Subcutaneous abdominal adipose tissue (tissue), 5 donors: Measurements from ENCODE around the gene CRISPLD2.

Experiments
- H3K27ac ChIP-seq: one replicate; pipeline ENCODE4 v1.7.0; 2013; ENCODE audit warnings: low read depth, mild to moderate bottlenecking, inconsistent platforms, low read length, moderate library complexity
- H3K27me3 ChIP-seq, 5 donors: one replicate each; pipeline ENCODE4 v1.7.0; 2013; ENCODE audit warnings: low read length in 5 of 5, inconsistent platforms in 1 of 5; ENCODE audit not compliant: control insufficient read depth in 5 of 5, insufficient read depth in 4 of 5
- H3K36me3 ChIP-seq, 5 donors: one replicate each; pipeline ENCODE4 v1.7.0; 2013; ENCODE audit warnings: low read length in 5 of 5; ENCODE audit not compliant: control insufficient read depth in 5 of 5, insufficient read depth in 5 of 5
- H3K4me1 ChIP-seq, 5 donors: one replicate each; pipeline ENCODE4 v1.7.0; 2013; ENCODE audit warnings: low read length in 5 of 5, mild to moderate bottlenecking in 3 of 5, moderate library complexity in 1 of 5; ENCODE audit not compliant: control insufficient read depth in 5 of 5, insufficient read depth in 5 of 5
- H3K4me3 ChIP-seq, 5 donors: one replicate each; pipeline ENCODE4 v1.7.0; 2013; ENCODE audit warnings: low read length in 5 of 5, low read depth in 1 of 5
- H3K9ac ChIP-seq, 5 donors: one replicate each; pipeline ENCODE4 v1.7.0; 2013; ENCODE audit warnings: low read length in 5 of 5, mild to moderate bottlenecking in 4 of 5, moderate library complexity in 3 of 5
- H3K9me3 ChIP-seq, 5 donors: one replicate each; pipeline ENCODE4 v1.7.0; 2013; ENCODE audit warnings: low read length in 5 of 5; ENCODE audit not compliant: control insufficient read depth in 5 of 5
- donor health status: healthy.
- donor health status: healthy.
- donor health status: healthy.
- donor health status: healthy.
- donor health status: healthy.

The CRISPLD2 gene

DNA sequence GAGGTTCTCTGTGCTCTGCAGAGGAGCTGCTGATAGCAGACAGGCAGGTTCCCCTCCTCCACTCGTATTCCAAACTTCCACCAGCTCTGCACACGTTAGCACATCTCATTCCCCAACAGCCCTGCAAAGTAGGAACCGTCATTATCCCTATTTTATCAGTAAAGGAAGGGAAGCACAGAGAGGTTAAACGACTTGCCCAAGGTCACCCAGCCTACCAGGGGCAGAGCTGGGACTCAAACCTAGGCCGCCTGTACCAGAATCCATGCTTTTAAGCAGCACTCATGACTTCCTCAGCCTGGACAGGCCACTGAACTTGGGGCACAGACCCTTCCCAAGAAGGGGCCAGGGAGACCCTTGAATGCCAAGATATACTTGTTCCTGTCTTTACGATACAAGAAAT is 75.2 kb downstream of the CRISPLD2 start:
- Histone ChIP-seq H3K4me3 (no peak overlapping the region), H3K36me3 (peaks cover 0 to 7% (median 0%) of the 10 kb centered on the region in 5 donors), H3K9ac (no peak overlapping the region), H3K4me1 (peaks cover 0 to 15% (median 0%) of the 10 kb centered on the region in 5 donors), H3K9me3 (no peaks in the 10 kb centered on the region), H3K27me3 (peaks cover 0 to 13% (median 0%) of the 10 kb centered on the region in 5 donors), H3K27ac (no peak overlapping the region)

- Histone ChIP-seq H3K27ac (no peak overlapping the region), H3K36me3 (peaks cover 0 to 7% (median 0%) of the 10 kb centered on the region in 5 donors), H3K9me3 (peaks cover 0 to 2% (median 0%) of the 10 kb centered on the region in 5 donors), H3K4me3 (no peak overlapping the region), H3K27me3 (peaks cover 0 to 8% (median 0%) of the 10 kb centered on the region in 5 donors), H3K4me1 (peaks cover 0 to 9% (median 0%) of the 10 kb centered on the region in 5 donors), H3K9ac (no peak overlapping the region)
Observed at GRCh38 chr16:84896847-84897246, 77.1 kb downstream of the CRISPLD2 start.

DNA sequence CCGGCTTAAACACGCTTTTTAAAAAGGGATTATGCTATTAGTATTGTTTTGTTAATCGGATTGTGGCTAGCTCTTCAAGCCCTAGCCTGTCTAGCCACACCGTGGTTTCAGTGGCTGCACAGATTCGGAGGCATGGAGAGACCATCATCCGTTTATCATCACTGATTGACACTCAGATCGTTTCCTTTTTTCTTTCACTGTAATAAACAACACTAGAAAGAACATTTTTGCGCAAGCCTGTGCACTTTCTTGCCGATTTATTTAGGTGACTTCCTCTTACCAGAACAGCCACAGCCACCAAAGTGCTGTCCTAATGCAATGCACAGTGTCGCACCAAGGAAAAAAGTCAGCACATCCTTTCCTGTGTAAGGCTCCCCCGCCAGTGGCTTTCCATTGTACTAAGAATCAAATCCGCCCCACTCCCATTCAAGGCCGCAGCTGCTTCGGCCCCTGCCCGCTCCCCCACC is 78.2 kb downstream of the CRISPLD2 start:
- peaks cover 0 to 6% (median 0%) of the 10 kb centered on the region in 5 donors for H3K4me1 ChIP-seq
- H3K36me3 ChIP-seq, result peaks cover 0 to 6% (median 0%) of the 10 kb centered on the region in 5 donors
- H3K4me3 ChIP-seq, result no peak overlapping the region
- H3K9ac ChIP-seq, result no peak overlapping the region
- H3K9me3 ChIP-seq, result peaks cover 0 to 2% (median 0%) of the 10 kb centered on the region in 5 donors
- H3K27me3 ChIP-seq, result peaks cover 0 to 9% (median 0%) of the 10 kb centered on the region in 5 donors
- no peak overlapping the region for H3K27ac ChIP-seq

DNA sequence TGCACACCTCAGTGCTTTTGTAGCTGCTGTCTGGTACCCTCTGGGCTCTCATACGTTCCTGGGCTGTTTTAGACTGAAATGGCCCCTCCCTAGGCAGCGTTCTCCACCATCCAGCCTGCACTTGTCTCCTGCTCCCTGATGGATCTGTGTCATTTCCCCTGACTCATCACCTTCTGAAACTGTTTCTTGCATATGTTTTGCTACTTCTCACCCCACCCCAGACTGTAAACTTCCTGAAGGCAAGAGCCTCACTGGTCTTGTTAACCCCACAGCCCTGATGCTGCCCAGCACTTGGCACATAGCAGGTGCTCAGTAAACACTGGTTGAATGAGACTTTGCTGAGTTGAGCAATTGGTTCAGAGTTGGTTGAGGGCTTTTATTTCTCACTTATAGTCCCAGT is 78.7 kb downstream of the CRISPLD2 start:
- Histone ChIP-seq H3K27ac (no peak overlapping the region), H3K27me3 (peaks cover 0 to 7% (median 0%) of the 10 kb centered on the region in 5 donors), H3K4me3 (no peak overlapping the region)

GRCh38 chr16:84899414-84899813 is 79.6 kb downstream of the CRISPLD2 start:
- no peak overlapping the region for H3K27ac ChIP-seq
- peaks cover 0 to 6% (median 0%) of the 10 kb centered on the region in 5 donors for H3K4me1 ChIP-seq
- no peaks in the 10 kb centered on the region for H3K36me3 ChIP-seq
- peaks cover 0 to 2% (median 0%) of the 10 kb centered on the region in 5 donors for H3K9me3 ChIP-seq
- H3K4me3 ChIP-seq, result no peak overlapping the region
- peaks cover 0 to 2% (median 0%) of the 10 kb centered on the region in 5 donors for H3K27me3 ChIP-seq
- no peak overlapping the region for H3K9ac ChIP-seq

More for the DNA sequence above, 78.7 kb downstream of the CRISPLD2 start:
- Histone ChIP-seq H3K36me3 (peaks cover 0 to 1% (median 0%) of the 10 kb centered on the region in 5 donors), H3K9me3 (peaks cover 0 to 2% (median 0%) of the 10 kb centered on the region in 5 donors), H3K9ac (no peak overlapping the region), H3K4me1 (peaks cover 0 to 6% (median 0%) of the 10 kb centered on the region in 5 donors)

- H3K36me3 ChIP-seq, result peaks cover 0 to 5% (median 0%) of the 10 kb centered on the region in 5 donors
- H3K9me3 ChIP-seq, result no peaks in the 10 kb centered on the region
- H3K27me3 ChIP-seq, result peaks cover 0 to 2% (median 0%) of the 10 kb centered on the region in 5 donors
- H3K9ac ChIP-seq, result no peak overlapping the region
- peaks cover 0 to 9% (median 4%) of the 10 kb centered on the region in 5 donors for H3K4me1 ChIP-seq
- H3K4me3 ChIP-seq, result no peak overlapping the region
- no peak overlapping the region for H3K27ac ChIP-seq
Observed at GRCh38 chr16:84905965-84906460, 86.2 kb downstream of the CRISPLD2 start.

DNA sequence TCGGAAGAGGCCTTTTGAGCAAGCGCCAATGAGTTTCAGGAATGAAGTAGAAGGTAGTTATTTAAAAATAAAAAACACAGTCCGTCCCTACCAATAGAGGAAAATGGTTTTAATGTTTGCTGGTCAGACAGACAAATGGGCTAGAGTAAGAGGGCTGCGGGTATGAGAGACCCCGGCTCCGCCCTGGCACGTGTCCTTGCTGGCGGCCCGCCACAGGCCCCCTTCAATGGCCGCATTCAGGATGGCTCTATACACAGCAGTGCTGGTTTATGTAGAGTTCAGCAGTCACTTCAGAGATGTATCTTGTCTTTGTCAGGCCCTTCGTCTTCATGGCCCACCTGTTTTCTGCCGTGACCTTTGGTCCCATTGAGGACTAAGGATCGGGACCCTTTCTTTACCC is 87.3 kb downstream of the CRISPLD2 start:
- no peak overlapping the region for H3K27ac ChIP-seq
- peaks cover 0 to 5% (median 0%) of the 10 kb centered on the region in 5 donors for H3K36me3 ChIP-seq
- H3K9me3 ChIP-seq, result no peaks in the 10 kb centered on the region
- peaks cover 0 to 9% (median 5%) of the 10 kb centered on the region in 5 donors for H3K4me1 ChIP-seq
- no peaks in the 10 kb centered on the region for H3K27me3 ChIP-seq
- H3K4me3 ChIP-seq, result no peak overlapping the region
- H3K9ac ChIP-seq, result no peak overlapping the region

DNA sequence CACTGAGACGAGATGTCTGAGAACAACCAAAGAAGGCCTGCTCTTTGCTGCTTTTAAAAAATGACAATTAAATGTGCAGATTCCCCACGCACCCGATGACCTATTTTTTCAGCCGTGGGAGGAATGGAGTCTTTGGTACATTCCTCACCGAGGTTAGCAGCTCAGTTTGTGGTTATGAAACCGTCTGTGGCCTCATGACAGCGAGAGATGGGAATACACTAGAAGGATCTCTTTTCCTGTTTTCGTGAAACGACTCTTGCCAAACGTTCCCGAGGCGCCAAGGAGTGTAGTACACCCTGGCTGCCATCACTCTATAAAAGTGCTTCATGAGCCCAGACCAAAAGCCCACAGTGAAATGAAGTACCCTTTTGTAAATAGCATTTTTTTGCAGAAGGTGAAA is 87.8 kb downstream of the CRISPLD2 start:
- Histone ChIP-seq H3K36me3 (peaks cover 0 to 5% (median 0%) of the 10 kb centered on the region in 5 donors), H3K4me1 (peaks cover 0 to 9% (median 5%) of the 10 kb centered on the region in 5 donors), H3K9ac (no peak overlapping the region), H3K27ac (no peak overlapping the region), H3K9me3 (no peaks in the 10 kb centered on the region), H3K27me3 (no peaks in the 10 kb centered on the region), H3K4me3 (no peak overlapping the region)

- no peak overlapping the region for H3K27ac ChIP-seq
- no peaks in the 10 kb centered on the region for H3K9me3 ChIP-seq
- peaks cover 0 to 5% (median 0%) of the 10 kb centered on the region in 5 donors for H3K36me3 ChIP-seq
- H3K4me3 ChIP-seq, result no peak overlapping the region
- peaks cover 0 to 10% (median 2%) of the 10 kb centered on the region in 5 donors for H3K27me3 ChIP-seq
- peaks cover 0 to 14% (median 6%) of the 10 kb centered on the region in 5 donors for H3K4me1 ChIP-seq
- H3K9ac ChIP-seq, result no peak overlapping the region
Observed at GRCh38 chr16:84909476-84910085, 89.8 kb downstream of the CRISPLD2 start.
